HepG2 (cell line): Measurements from ENCODE around the gene OS9. TPM values are rescaled to one million over a fixed set of nuclear protein-coding genes. Genes with fewer than 3 reads are reported as not detected.

Experiments
- HNF4A ChIP-seq: sonication (generic); formaldehyde crosslinking; IDR thresholded peaks from 2 replicates; pipeline ENCODE4 v1.4.0; 2020; ENCODE audit warnings: missing genetic modification reagents
- KDM3A ChIP-seq: IDR thresholded peaks from 2 replicates; pipeline ENCODE4 v1.6.1; 2018; ENCODE audit warnings: low read depth, missing compliant biosample characterization
- MED1 ChIP-seq: sonication (generic); formaldehyde crosslinking; IDR thresholded peaks from 2 replicates; pipeline ENCODE4 v1.4.0; 2020; ENCODE audit warnings: missing genetic modification reagents
- MYNN ChIP-seq: sonication (generic); formaldehyde crosslinking; IDR thresholded peaks from 2 replicates; pipeline ENCODE4 v1.4.0; 2020; ENCODE audit warnings: mild to moderate bottlenecking, low read depth, missing genetic modification reagents
- NFYC ChIP-seq: IDR thresholded peaks from 2 replicates; pipeline ENCODE4 v1.6.1; 2016; ENCODE audit warnings: missing genetic modification reagents, missing compliant biosample characterization
- U2AF1 ChIP-seq: fragments of 200-400 bp; formaldehyde crosslinking; optimal IDR thresholded peaks from 2 replicates; pipeline ENCODE3; 2017; ENCODE audit warnings: mild to moderate bottlenecking, low read depth, low read length
- YY1 ChIP-seq: IDR thresholded peaks from 2 replicates; pipeline ENCODE4 v1.6.1; 2011; ENCODE audit warnings: low read length, low read depth, moderate library complexity, mild to moderate bottlenecking; ENCODE audit not compliant: insufficient read depth, insufficient replicate concordance
- ZNF34 ChIP-seq: sonication (generic); formaldehyde crosslinking; IDR thresholded peaks from 2 replicates; pipeline ENCODE4 v1.4.0; 2020; ENCODE audit warnings: mild to moderate bottlenecking, missing genetic modification reagents, borderline replicate concordance
- ZNF350 ChIP-seq: sonication (generic); formaldehyde crosslinking; IDR thresholded peaks from 2 replicates; pipeline ENCODE4 v1.4.0; 2020; ENCODE audit warnings: mild to moderate bottlenecking, low read depth, missing genetic modification reagents, borderline replicate concordance
- ZNF790 ChIP-seq: sonication (generic); formaldehyde crosslinking; IDR thresholded peaks from 2 replicates; pipeline ENCODE4 v1.8.0; 2022; ENCODE audit warnings: missing genetic modification reagents, mild to moderate bottlenecking, borderline replicate concordance
- polyA plus RNA-seq, 8 experiments: library from polyadenylated mRNA; depleted of rRNA in 3 of 8; stranded (reverse) in 7 of 8; unstranded in 1 of 8; fragments of >200 nt; fragmentation: Illumina TruSeq in 4 of 8; extraction: Trizol in 4 of 8; gene quantifications; 2 replicates each; pipeline versions ENCODE4 v1.2.1 to v1.2.3, GENCODE V29; 2011 to 2016; ENCODE audit warnings: low read depth in 4 of 8, missing spikeins in 1 of 8, mixed read lengths in 1 of 8; ENCODE audit not compliant: insufficient read depth in 1 of 8
- total RNA-seq, 5 experiments: library from RNA; depleted of rRNA; stranded (reverse); fragments of >200 nt; fragmentation: Illumina TruSeq; extraction: Trizol; gene quantifications; 2 replicates each; pipeline ENCODE4 v1.2.3, GENCODE V29; 2016; ENCODE audit warnings: low read depth in 1 of 5
- TF ChIP-seq, protein P1 (sequence below): sonication (generic); formaldehyde crosslinking; IDR thresholded peaks from 2 replicates; pipeline ENCODE4 v1.5.0; 2020; ENCODE audit warnings: missing genetic modification reagents
- TF ChIP-seq, protein P2 (sequence below): sonication (generic); formaldehyde crosslinking; IDR thresholded peaks from 2 replicates; pipeline ENCODE4 v1.8.0; 2022; ENCODE audit warnings: low read depth, missing genetic modification reagents
- TF ChIP-seq, protein P3 (sequence below): sonication (generic); formaldehyde crosslinking; IDR thresholded peaks from 2 replicates; pipeline ENCODE4 v1.8.1; 2022; ENCODE audit warnings: low read depth, mild to moderate bottlenecking, missing genetic modification reagents
- TF ChIP-seq, protein P4 (sequence below): sonication (generic); formaldehyde crosslinking; IDR thresholded peaks from 2 replicates; pipeline ENCODE4 v1.4.0; 2020; ENCODE audit warnings: missing genetic modification reagents, mild to moderate bottlenecking, borderline replicate concordance
- TF ChIP-seq, protein P5 (sequence below): sonication (generic); formaldehyde crosslinking; IDR thresholded peaks from 2 replicates; pipeline ENCODE4 v1.9.0; 2022; ENCODE audit warnings: missing genetic modification reagents, mild to moderate bottlenecking, borderline replicate concordance

Gene OS9
- total and polyA plus RNA-seq, 2 of the 13 experiments (the other 11 are each of a cell fraction or from before 2014, with no cell fraction given) = 156 to 206 TPM

DNA sequence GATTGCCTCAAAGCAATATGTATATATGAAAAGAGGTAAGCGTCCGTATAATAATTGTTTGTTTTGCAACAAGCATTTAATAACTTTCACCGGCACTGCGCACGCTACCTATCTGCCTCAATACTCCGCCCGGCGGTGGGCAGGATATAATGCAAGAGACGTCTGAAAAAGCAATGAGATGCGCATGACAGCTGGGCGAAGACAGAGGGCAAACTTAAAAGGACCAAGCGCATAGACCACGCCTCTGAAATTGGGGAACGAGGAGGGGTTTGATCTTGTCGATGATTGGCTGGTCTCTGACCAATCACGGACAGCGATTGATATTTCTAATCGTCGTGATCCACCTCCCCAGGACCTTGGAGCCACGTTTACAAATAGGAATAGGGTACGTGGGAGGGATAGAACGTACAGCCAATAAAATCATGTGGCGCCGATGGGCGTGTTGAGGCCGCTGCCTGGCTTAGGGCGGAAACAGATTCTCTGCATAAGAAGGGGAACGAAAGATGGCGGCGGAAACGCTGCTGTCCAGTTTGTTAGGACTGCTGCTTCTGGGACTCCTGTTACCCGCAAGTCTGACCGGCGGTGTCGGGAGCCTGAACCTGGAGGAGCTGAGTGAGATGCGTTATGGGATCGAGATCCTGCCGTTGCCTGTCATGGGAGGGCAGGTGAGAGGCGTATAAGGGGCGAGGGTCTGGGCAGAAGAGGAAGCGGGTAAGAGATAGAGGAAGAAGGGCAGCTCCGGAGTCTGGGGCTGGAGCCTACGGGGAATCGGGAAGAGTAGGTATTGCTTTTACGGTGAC, at the start of gene OS9 (continued):
- TF ChIP-seq HNF4A (CRISPR knock-in tag) (0 out of 2 replicates have a peak, but pooled peaks have one; percentile 3), ZNF34 (CRISPR knock-in tag) (no peak), MED1 (CRISPR knock-in tag) (peak; percentile 33; the same call in 1 of the 2 replicates), U2AF1 (no peak), KDM3A (CRISPR knock-in tag) (no peak), YY1 (peak; percentile 93), ZNF350 (CRISPR knock-in tag) (peak; percentile 75; the same call in 1 of the 2 replicates), MYNN (CRISPR knock-in tag) (no peak), NFYC (peak; percentile 98), ZNF790 (no peak)
- TF ChIP-seq, protein P1, sequence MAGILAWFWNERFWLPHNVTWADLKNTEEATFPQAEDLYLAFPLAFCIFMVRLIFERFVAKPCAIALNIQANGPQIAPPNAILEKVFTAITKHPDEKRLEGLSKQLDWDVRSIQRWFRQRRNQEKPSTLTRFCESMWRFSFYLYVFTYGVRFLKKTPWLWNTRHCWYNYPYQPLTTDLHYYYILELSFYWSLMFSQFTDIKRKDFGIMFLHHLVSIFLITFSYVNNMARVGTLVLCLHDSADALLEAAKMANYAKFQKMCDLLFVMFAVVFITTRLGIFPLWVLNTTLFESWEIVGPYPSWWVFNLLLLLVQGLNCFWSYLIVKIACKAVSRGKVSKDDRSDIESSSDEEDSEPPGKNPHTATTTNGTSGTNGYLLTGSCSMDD (CRISPR knock-in tag) = no peak
- TF ChIP-seq, protein P2, sequence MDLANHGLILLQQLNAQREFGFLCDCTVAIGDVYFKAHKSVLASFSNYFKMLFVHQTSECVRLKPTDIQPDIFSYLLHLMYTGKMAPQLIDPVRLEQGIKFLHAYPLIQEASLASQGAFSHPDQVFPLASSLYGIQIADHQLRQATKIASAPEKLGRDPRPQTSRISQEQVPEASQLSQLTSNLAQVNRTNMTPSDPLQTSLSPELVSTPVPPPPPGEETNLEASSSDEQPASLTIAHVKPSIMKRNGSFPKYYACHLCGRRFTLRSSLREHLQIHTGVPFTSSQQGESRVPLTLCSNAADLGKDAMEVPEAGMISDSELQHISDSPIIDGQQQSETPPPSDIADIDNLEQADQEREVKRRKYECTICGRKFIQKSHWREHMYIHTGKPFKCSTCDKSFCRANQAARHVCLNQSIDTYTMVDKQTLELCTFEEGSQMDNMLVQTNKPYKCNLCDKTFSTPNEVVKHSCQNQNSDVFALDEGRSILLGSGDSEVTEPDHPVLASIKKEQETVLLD (CRISPR knock-in tag) = no peak
- TF ChIP-seq, protein P3, sequence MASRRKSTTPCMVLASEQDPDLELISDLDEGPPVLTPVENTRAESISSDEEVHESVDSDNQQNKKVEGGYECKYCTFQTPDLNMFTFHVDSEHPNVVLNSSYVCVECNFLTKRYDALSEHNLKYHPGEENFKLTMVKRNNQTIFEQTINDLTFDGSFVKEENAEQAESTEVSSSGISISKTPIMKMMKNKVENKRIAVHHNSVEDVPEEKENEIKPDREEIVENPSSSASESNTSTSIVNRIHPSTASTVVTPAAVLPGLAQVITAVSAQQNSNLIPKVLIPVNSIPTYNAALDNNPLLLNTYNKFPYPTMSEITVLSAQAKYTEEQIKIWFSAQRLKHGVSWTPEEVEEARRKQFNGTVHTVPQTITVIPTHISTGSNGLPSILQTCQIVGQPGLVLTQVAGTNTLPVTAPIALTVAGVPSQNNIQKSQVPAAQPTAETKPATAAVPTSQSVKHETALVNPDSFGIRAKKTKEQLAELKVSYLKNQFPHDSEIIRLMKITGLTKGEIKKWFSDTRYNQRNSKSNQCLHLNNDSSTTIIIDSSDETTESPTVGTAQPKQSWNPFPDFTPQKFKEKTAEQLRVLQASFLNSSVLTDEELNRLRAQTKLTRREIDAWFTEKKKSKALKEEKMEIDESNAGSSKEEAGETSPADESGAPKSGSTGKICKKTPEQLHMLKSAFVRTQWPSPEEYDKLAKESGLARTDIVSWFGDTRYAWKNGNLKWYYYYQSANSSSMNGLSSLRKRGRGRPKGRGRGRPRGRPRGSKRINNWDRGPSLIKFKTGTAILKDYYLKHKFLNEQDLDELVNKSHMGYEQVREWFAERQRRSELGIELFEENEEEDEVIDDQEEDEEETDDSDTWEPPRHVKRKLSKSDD (CRISPR knock-in tag) = no peak
- TF ChIP-seq, protein P4, sequence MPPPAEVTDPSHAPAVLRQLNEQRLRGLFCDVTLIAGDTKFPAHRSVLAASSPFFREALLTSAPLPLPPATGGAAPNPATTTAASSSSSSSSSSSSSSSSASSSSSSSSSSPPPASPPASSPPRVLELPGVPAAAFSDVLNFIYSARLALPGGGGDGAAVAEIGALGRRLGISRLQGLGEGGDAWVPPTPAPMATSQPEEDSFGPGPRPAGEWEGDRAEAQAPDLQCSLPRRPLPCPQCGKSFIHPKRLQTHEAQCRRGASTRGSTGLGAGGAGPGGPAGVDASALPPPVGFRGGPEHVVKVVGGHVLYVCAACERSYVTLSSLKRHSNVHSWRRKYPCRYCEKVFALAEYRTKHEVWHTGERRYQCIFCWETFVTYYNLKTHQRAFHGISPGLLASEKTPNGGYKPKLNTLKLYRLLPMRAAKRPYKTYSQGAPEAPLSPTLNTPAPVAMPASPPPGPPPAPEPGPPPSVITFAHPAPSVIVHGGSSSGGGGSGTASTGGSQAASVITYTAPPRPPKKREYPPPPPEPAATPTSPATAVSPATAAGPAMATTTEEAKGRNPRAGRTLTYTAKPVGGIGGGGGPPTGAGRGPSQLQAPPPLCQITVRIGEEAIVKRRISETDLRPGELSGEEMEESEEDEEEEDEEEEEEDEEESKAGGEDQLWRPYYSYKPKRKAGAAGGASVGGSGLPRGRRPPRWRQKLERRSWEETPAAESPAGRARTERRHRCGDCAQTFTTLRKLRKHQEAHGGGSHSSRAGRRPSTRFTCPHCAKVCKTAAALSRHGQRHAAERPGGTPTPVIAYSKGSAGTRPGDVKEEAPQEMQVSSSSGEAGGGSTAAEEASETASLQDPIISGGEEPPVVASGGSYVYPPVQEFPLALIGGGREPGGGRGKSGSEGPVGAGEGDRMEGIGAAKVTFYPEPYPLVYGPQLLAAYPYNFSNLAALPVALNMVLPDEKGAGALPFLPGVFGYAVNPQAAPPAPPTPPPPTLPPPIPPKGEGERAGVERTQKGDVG (CRISPR knock-in tag) = no peak
- TF ChIP-seq, protein P5, sequence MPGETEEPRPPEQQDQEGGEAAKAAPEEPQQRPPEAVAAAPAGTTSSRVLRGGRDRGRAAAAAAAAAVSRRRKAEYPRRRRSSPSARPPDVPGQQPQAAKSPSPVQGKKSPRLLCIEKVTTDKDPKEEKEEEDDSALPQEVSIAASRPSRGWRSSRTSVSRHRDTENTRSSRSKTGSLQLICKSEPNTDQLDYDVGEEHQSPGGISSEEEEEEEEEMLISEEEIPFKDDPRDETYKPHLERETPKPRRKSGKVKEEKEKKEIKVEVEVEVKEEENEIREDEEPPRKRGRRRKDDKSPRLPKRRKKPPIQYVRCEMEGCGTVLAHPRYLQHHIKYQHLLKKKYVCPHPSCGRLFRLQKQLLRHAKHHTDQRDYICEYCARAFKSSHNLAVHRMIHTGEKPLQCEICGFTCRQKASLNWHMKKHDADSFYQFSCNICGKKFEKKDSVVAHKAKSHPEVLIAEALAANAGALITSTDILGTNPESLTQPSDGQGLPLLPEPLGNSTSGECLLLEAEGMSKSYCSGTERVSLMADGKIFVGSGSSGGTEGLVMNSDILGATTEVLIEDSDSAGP (CRISPR knock-in tag) = peak; percentile 77
